ENCODE results near the gene DPM2.

The DPM2 gene

DNA sequence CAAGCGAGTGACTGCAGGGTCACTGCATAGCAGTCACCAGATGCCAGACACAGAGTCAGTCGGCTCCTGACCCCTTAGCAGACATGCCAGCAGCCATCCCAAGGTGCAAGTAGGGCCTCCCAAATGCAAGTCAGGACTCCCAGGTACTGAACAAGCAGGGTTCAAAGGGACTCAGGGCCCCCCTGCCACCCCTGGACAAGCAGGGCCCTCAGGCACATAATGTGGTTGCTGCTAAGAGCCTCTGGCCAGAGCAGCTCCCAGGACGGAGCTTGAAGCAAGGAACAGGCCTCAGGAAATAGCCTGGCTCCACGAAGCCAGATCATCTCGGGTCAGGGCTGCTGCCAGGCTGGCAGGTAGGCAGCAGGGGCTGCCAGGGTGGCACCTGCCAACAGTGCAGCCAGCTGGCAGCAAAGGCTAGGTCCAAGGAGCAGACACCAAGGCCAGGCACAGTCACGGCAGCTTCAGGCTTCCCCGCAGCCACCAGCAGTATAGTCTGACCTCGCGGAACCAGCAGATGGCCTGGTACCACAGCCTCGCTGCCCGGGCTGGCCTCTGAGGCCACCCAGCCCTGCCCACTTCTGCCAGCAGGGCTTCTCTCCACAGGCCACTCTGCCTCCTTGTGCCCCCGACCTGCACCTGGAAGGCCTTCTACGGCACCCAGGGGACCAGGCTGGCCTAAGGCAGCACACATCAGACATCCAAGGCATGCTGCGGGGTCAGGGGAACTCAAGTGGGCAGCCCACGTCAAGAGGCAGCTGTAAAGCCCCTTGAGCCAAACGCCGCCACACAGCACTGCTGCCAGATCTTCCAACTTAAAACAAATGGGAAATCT is 35.7 kb upstream of the DPM2 start:
- DNase-seq (ENCODE audit: low read depth in 2 of 3, low spot score in 2 of 3): no peak

DNA sequence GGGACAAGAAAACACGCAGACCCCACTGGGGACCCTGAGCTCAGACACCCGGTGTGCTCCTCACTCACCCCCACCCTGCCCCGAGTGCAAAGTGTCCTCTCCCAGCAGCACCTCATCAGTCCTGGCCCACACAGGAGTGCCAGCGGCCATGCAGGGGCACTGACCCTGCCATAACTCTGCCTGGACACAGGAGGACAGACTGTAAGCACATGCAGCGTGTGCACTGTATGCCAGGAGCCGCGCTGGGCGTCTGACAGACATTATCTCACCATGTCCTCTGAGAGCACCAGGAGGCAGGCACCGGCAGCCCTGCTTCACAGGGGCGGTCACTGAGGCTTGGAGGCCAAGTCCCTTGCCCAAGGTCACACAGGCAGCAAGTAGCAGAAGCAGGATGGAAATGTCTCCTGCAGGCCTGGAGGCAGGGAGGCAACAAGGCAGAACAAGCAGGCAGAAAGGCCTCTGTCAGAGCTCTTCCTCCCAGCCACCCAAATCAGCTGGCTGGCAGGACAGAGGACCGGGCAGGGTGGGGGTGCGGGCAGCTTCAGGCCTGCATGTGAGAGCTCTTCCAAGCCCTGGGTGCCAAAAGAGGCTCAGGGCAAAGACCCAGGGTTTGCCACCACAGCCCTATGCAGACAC is 34.7 kb upstream of the DPM2 start:
- DNase-seq (ENCODE audit: low read depth in 2 of 3, low spot score in 2 of 3): no peak

DNA sequence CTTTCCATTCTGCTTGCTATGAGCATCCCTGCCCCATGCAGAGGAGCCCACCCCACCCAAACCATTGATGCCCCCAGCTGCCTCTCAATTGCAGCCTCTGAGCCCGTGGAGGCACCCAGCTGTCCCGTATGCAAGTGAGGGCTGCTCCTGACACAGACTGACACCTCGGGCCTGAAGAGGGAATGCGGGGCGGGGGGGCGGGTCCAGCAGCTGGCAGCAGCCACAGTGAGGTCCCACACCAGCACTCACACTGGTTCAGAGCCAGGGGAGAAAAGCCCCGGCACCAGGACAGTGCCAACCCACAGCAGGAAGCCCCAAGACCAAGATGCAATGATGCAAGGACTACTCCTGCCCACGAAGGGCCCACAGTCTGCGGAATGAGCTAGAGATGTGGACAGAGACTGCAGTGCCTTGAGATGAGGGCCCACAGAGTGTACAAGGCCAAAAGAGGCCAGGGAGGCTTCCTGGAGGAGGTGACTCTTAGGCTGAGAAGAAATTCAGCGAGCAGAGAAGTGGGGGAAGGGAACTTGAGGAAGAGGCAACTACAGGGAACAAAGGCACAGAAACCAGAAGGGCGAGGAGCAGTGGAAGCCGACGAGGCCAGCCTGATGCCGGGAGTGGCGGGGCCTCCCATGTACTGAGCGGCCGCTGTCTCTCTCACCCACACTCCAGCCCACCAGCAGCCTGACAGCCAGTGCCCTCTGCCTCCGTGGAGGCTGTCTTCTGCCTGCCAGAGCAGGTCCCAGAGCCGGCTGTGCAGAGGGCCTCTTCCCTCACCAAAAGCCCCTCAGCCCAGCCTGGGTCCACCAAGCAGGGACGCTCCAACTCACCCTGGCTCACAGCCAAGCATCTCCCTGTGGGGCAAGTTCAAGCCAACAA is 33.9 kb upstream of the DPM2 start:
- DNase-seq (ENCODE audit: low read depth in 2 of 3, low spot score in 2 of 3): no peak

GRCh38 chr9:127970401-127971313 is 33.0 kb upstream of the DPM2 start:
- no peak for DNase-seq (ENCODE audit: low read depth in 2 of 3, low spot score in 2 of 3)

DNA sequence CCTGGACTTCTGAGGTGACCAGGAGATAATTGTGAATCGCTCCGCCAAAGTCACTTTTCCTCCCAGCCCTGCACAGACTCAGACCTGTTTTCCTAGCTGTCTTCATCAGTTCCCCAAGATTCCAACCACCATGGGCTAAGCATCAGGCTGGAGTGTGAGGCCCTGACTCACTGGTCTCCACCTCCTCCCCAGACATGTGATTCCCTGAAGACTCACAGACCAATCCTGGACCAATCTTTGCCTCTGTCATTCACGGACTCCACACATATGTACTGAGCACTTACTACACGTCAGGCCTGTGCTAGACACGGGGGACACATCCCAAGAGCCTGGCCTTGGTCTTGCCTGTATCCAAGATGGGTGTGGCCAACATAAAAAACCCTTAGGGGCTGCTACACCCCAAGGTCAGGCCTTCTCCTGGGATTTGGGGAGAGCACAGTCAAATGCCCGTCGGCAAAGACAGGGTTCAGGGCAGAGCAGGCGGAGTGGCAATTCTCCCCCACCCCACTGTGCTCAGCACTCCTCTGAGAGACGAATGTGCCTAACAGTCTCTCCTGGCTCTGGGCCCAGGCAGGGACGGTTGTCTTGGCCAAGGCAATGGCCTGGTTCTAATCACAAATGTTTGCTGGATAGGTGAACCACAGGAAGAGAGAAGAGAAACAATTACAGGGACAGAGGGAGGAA is 31.2 kb upstream of the DPM2 start:
- DNase-seq (ENCODE audit: low read depth in 2 of 3, low spot score in 2 of 3): no peak

DNA sequence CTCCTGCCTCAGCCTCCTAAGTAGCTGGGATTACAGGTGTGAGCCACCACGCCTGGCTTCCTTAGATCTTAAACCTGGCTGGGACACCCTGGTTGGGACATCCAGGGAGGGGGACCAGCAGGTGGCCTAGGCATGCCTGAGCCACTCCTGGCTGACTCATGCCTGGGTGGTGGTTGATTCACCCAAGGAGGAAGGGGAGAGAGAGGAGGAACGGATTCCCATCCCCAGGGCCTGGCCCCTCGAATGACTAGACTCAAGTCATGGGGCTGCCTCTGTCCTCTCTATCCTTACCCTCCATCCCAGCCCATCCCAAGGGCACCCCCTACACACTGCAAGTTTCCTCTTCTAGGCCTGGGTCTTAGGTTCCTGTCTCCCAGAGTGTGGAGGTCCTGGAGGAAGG is 30.4 kb upstream of the DPM2 start:
- DNase-seq (ENCODE audit: low read depth in 2 of 3, low spot score in 2 of 3): no peak

- no peak for DNase-seq (ENCODE audit: low read depth in 2 of 3, low spot score in 2 of 3)
Observed at GRCh38 chr9:127967151-127967809, 29.6 kb upstream of the DPM2 start.

DNA sequence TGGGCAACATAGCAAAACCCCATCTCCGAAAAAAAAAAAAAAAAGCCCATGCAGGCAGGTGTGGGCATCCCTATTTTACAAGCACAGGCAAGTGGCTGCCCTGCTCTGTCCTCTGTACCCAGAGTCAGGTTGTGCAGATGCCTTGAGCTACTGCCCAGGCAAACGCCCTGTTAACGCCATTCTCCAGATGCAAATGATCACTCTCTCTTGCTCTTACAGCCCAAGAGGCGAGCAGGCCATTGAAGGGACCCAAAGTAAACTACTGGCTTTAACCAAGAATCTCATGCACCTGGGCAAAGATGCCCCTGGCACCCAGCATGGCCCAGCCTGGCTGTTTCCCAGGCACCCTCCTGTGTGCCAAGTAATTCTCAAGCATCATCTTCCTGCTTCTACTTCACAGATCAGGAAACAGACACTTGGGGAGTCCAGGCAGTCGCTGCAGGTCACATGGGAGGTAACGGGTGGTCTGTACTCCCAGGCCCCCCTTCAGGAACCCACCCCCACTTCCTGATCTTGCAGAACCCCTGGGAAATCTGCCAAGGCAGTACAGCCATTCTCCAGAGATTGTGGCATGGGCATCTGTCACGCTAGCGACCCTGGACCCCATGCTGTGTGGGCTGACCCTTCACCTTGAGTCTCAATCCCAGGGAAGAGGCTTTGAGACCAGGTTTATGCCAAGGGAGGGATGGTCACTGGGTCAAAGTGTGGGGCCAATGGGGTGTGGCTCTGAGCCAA is 28.9 kb upstream of the DPM2 start:
- DNase-seq (ENCODE audit: low read depth in 2 of 3, low spot score in 2 of 3): no peak

DNA sequence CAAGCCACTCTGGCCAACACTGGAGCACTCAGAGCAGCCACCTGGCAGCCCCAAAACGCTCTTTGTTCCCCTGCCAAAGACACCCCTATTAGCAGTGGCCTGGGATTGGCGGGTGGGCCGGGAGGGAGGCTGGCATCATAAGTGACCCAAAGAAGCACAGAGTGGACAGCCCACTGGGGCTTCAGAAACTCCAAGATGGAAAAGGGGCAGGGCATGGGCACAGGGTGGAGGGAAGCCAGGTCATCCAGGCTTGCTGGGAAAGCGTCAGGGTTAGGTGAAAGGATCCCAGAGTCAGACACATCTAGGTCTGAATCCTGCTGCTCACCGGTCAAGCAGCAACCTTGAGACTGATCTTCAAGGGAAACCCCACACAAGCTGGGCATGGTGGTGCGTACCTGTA is 28.3 kb upstream of the DPM2 start:
- DNase-seq (ENCODE audit: low read depth in 2 of 3, low spot score in 2 of 3): no peak

- no peak for DNase-seq (ENCODE audit: low read depth in 2 of 3, low spot score in 2 of 3)
Observed at GRCh38 chr9:127963359-127964064, 25.9 kb upstream of the DPM2 start.

DNA sequence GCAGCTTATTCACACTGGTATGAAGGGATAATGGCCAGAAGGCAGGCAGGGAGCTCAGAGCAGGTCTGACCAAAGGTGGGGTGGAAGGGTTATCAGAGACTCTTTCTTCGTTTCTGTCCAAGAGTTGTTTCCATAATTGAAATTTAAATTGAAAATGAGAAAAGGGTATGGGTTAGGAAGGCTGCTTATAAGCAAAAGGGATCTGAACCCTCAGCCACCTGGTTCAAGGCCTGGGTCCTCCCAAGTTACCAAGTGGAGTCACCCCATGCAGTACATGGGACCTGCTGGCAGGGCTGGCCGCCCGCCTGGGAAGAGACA is 25.3 kb upstream of the DPM2 start:
- DNase-seq (ENCODE audit: low read depth in 2 of 3, low spot score in 2 of 3): no peak

GRCh38 chr9:127962278-127962677 is 24.6 kb upstream of the DPM2 start:
- DNase-seq (ENCODE audit: low read depth in 2 of 3, low spot score in 2 of 3): no peak

GRCh38 chr9:127961613-127962155 is 24.0 kb upstream of the DPM2 start:
- no peak for DNase-seq (ENCODE audit: low read depth in 2 of 3, low spot score in 2 of 3)

GRCh38 chr9:127961155-127961490 is 23.5 kb upstream of the DPM2 start:
- no peak for DNase-seq (ENCODE audit: low read depth in 2 of 3, low spot score in 2 of 3)

DNA sequence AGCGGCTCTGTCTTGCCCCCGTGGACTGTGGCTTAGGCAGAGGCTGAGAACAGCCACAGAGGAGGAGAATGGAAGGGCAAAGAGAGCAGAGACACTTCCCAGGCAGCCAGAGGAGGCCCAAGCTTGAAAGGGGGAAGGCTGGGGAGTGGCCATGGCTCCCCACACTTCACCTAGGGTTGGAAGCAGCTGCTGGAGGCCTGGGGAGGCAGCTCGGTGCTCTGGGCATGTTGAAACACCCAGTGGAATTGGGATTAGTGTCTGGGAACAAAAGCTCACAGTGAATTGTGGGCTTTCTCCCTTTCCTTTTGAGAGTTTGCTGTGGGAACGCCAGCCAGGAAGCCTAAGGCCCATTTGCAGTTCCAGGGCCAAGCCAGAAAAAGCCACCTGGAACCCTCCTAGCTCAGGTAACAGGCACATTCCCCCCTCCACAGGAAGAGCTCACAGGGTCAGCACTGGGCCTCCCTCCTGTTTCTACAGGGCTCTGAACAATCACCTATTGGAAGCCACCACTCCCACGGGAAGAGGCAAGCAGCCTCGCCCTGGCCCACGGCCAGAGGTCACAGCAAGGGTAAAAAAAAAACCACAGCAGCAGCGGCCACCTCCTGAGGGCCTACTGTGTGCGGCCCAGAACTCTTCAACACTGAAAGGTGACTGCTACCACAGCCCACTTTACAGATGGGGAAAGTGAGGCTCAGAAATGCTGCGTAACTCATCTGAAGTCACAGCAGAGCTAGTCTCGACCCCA is 22.9 kb upstream of the DPM2 start:
- DNase-seq (ENCODE audit: low read depth in 2 of 3, low spot score in 2 of 3): no peak

DNA sequence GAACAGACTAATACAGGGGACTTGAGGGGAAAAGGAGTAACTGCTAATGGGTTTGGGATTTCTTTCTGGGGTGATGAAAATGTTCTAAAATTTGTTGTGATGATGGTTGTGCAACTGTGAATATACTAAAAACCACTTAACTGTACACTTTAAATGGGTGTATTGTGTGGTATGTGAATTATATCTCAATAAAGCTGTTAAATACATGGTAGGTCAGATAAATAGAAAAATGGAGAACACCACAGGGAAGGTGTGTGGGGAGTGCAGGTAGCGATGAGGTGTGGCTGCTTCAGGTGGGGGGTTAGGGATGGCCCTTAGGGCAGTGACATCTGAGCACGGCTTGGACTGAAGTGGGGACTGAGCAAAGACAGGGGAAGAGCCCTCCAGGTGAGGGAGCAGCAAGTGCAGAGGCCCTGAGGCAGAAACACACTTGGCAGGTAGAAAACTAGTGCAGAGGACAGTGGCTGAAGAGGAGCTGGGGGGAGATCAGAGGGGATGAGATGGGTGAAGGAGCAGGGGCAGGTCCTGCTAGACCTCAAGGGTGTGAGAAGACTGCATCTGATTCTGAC is 22.3 kb upstream of the DPM2 start:
- DNase-seq (ENCODE audit: low read depth in 2 of 3, low spot score in 2 of 3): no peak

DNA sequence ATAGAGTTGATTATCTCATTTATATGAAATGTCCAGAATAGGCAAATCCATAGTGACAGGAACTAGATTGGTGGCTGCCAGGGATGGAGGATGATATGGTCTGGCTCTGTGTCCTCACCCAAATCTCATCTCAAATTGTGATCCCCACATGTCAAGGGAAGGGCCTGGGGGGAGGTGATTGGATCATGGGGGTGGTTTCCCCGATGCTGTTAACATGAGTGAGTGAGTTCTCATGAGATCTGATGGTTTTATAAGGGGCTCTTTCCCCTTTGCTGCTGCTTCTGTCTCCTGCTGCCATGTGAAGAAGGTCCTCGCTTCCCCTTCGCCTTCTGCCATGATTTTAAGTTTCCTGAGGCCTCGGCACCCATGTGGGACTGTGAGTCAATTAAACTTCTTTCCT is 21.7 kb upstream of the DPM2 start:
- no peak for DNase-seq (ENCODE audit: low read depth in 2 of 3, low spot score in 2 of 3)
